Epithelial cell of proximal tubule (primary cell): ENCODE data around the gene FAM171A1. TPM values are rescaled to one million over a fixed set of nuclear protein-coding genes. Genes with fewer than 3 reads are reported as not detected.
"Not testable (repeated sequence)": the region's sequence is repeated elsewhere in the genome, so short reads cannot be mapped to it uniquely, and the experiment has no call there.

ENCODE experiments used
- DNase-seq: peaks from one replicate; pipeline ENCODE4 v3.0.0-alpha.2; 2011; ENCODE audit warnings: low read depth
- H3K4me3 ChIP-seq: 2 replicates; pipeline ENCODE4 v1.5.1; 2011; ENCODE audit warnings: low read depth, mild to moderate bottlenecking, low read length
- CTCF ChIP-seq: conservative IDR thresholded peaks from 2 replicates; pipeline ENCODE4 v1.5.1; 2012; ENCODE audit warnings: low read depth, mild to moderate bottlenecking, low read length
- total RNA-seq: library from RNA; depleted of rRNA; stranded (reverse); fragments of >200 nt; gene quantifications from 2 replicates; pipeline ENCODE4 v1.2.3, GENCODE V29; 2015

FAM171A1 gene
- total RNA-seq, 1 donor from 2014 or later: 20.2 TPM

- no peak for TF ChIP-seq CTCF
- DNase-seq: no peak
- no peak overlapping the region for H3K4me3 ChIP-seq
These were observed 59.4 kb downstream of the FAM171A1 start for GRCh38 chr10:15311569-15312280.

- TF ChIP-seq CTCF: no peak
- H3K4me3 ChIP-seq: no peak overlapping the region
- no peak for DNase-seq
These were observed 60.1 kb downstream of the FAM171A1 start for GRCh38 chr10:15310776-15311568.

- no peak overlapping the region for H3K4me3 ChIP-seq
- DNase-seq: no peak
- TF ChIP-seq CTCF: no peak
These were observed 61.9 kb downstream of the FAM171A1 start for GRCh38 chr10:15309221-15309620.

GRCh38 chr10:15306735-15307280 lies 64.3 kb downstream of the FAM171A1 start:
- DNase-seq: no peak
- no peak overlapping the region for H3K4me3 ChIP-seq

GRCh38 chr10:15305634-15306033 lies 65.5 kb downstream of the FAM171A1 start:
- TF ChIP-seq CTCF: no peak
- DNase-seq: no peak

More at GRCh38 chr10:15306735-15307280, 64.3 kb downstream of the FAM171A1 start:
- no peak for TF ChIP-seq CTCF

GRCh38 chr10:15305161-15305560 lies 65.9 kb downstream of the FAM171A1 start:
- H3K4me3 ChIP-seq: no peak overlapping the region
- TF ChIP-seq CTCF: no peak
- DNase-seq: no peak

More at GRCh38 chr10:15305634-15306033, 65.5 kb downstream of the FAM171A1 start:
- H3K4me3 ChIP-seq: no peak overlapping the region

GRCh38 chr10:15302188-15302956 lies 68.7 kb downstream of the FAM171A1 start:
- not testable (repeated sequence) for DNase-seq, H3K4me3 ChIP-seq
